ENCODE measurements around the gene STAM2. TPM values are rescaled to one million over a fixed set of nuclear protein-coding genes. Genes with fewer than 3 reads are reported as not detected.

Gene STAM2
- total RNA-seq, 1 donor from 2014 or later: 25.7 TPM

GRCh38 chr2:152084076-152084475 lies 91.5 kb downstream of the STAM2 start:
- H3K27me3 ChIP-seq (ENCODE audit: control insufficient read depth, insufficient read depth, low read length): no peaks in the 10 kb centered on the region
- no peaks in the 10 kb centered on the region for H3K36me3 ChIP-seq (ENCODE audit: control insufficient read depth, insufficient read depth, low read length)
- H3K4me3 ChIP-seq (ENCODE audit: low read depth, low read length): no peak overlapping the region
- no peak for TF ChIP-seq CTCF (IDR thresholded peaks at IDR 0.05; ENCODE audit: insufficient read depth, low read length, poor library complexity, severe bottlenecking)
- DNase-seq (ENCODE audit: low read depth): no peak

GRCh38 chr2:152083202-152083875 lies 92.2 kb downstream of the STAM2 start:
- H3K4me3 ChIP-seq (ENCODE audit: low read depth, low read length): no peak overlapping the region
- no peak for TF ChIP-seq CTCF (IDR thresholded peaks at IDR 0.05; ENCODE audit: insufficient read depth, low read length, poor library complexity, severe bottlenecking)
- H3K36me3 ChIP-seq (ENCODE audit: control insufficient read depth, insufficient read depth, low read length): no peaks in the 10 kb centered on the region
- no peaks in the 10 kb centered on the region for H3K27me3 ChIP-seq (ENCODE audit: control insufficient read depth, insufficient read depth, low read length)
- DNase-seq (ENCODE audit: low read depth): no peak

GRCh38 chr2:152078662-152079061 lies 96.9 kb downstream of the STAM2 start:
- no peak overlapping the region for H3K4me3 ChIP-seq (ENCODE audit: low read depth, low read length)

DNA sequence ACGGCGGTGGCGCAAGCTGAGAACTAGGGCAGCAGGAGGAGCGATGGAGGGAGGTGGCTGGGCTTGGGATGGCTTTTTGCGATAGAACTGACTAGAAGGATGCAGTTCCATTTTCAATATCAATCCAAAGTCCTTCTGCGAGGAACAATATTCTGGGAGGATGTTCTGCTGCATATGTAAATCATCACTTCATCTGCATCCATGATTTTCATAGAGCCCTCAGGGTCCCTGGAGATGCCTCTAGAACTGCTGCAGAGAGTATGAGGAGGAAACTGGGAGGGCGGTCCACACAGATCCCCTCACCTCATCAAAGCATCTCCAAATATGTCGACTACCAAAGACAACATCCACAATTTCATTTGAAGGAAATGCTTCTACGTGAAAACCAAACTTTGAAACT lies 97.5 kb downstream of the STAM2 start:
- Histone ChIP-seq H3K27me3 (ENCODE audit: control insufficient read depth, insufficient read depth, low read length) (no peaks in the 10 kb centered on the region), H3K4me3 (ENCODE audit: low read depth, low read length) (no peak overlapping the region), H3K36me3 (ENCODE audit: control insufficient read depth, insufficient read depth, low read length) (no peaks in the 10 kb centered on the region)
- no peak for TF ChIP-seq CTCF (IDR thresholded peaks at IDR 0.05; ENCODE audit: insufficient read depth, low read length, poor library complexity, severe bottlenecking)
- DNase-seq (ENCODE audit: low read depth): no peak

More at GRCh38 chr2:152078662-152079061, 96.9 kb downstream of the STAM2 start:
- H3K36me3 ChIP-seq (ENCODE audit: control insufficient read depth, insufficient read depth, low read length): no peaks in the 10 kb centered on the region
- no peak for DNase-seq (ENCODE audit: low read depth)
- no peaks in the 10 kb centered on the region for H3K27me3 ChIP-seq (ENCODE audit: control insufficient read depth, insufficient read depth, low read length)
- TF ChIP-seq CTCF (IDR thresholded peaks at IDR 0.05; ENCODE audit: insufficient read depth, low read length, poor library complexity, severe bottlenecking): no peak

DNA sequence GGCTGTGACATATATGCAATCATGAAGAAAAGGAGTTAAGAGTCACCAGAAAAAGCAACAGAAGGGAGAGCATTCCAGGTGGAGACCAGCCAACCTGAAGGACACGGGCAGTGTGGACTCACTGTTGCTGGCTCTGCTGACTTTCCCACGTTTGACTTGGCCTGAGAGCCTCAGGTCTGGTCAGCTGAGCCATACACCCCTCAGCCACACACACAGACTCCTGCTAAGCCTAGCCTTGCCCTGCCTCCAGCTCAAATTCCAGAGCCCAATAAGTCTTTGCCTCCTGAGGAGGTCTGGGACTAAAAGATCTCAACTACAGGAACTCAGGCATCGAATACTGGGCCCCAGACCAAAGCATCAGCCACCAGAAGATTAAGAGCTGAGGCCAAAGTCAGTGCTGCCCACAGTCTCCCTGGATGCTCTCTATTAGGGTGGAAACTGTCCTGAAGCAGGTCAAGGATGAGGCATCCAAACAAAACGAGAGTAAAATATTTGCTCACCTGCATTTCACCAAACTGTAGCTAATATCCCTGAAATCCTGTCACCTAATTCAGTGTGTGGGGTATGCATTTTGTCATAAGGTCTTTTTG lies 100.0 kb downstream of the STAM2 start:
- no peak for DNase-seq (ENCODE audit: low read depth)
- H3K36me3 ChIP-seq (ENCODE audit: control insufficient read depth, insufficient read depth, low read length): no peaks in the 10 kb centered on the region
- no peaks in the 10 kb centered on the region for H3K27me3 ChIP-seq (ENCODE audit: control insufficient read depth, insufficient read depth, low read length)
- no peak overlapping the region for H3K4me3 ChIP-seq (ENCODE audit: low read depth, low read length)
- TF ChIP-seq CTCF (IDR thresholded peaks at IDR 0.05; ENCODE audit: insufficient read depth, low read length, poor library complexity, severe bottlenecking): no peak

GRCh38 chr2:152072011-152072410 lies 103.6 kb downstream of the STAM2 start:
- Histone ChIP-seq H3K4me3 (ENCODE audit: low read depth, low read length) (no peak overlapping the region), H3K36me3 (ENCODE audit: control insufficient read depth, insufficient read depth, low read length) (no peaks in the 10 kb centered on the region), H3K27me3 (ENCODE audit: control insufficient read depth, insufficient read depth, low read length) (no peaks in the 10 kb centered on the region)
- TF ChIP-seq CTCF (IDR thresholded peaks at IDR 0.05; ENCODE audit: insufficient read depth, low read length, poor library complexity, severe bottlenecking): no peak
- no peak for DNase-seq (ENCODE audit: low read depth)

Measured in kidney epithelial cell (primary cell).